ENCODE results near the gene STK35.

- TF ChIP-seq CTCF (IDR thresholded peaks at IDR 0.05; ENCODE audit: poor library complexity, severe bottlenecking) (no peak), POLR2AphosphoS5 (IDR thresholded peaks at IDR 0.05) (no peak), EP300 (conservative IDR thresholded peaks at IDR 0.05; ENCODE audit: poor library complexity, severe bottlenecking) (no peak)
Observed at GRCh38 chr20:2164966-2165365, 63.3 kb downstream of the STK35 start.

Data from neural cell (in vitro differentiated cells).